ENCODE measurements around the gene CCNI. TPM values are rescaled to one million over a fixed set of nuclear protein-coding genes. Genes with fewer than 3 reads are reported as not detected.
A peak's percentile ranks its signal among the peaks of the same experiment; 100 is the strongest.

Gene CCNI
- total RNA-seq, 1 experiment from 2014 or later = 155 TPM

DNA sequence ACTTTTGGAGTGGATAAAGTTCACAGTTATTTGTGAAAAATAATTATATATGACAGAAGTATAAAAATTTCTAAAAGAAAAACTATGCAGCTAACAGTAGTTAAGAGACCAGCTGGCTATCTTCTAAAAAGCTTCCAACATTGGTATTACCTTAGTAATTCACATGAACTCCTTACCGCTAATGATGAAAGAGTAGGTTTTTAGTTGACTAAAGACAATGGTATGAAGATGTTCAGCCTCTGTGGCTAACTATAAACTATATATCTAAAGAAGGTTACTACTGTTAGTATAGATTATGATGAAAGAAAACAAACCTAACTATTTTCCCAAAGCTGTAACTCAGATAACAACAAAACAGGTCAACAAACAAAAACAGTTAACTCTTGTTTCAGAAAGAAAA lies 10.4 kb downstream of the CCNI start:
- Histone ChIP-seq H3K4me3 (no peak overlapping the region), H3K9me3 (ENCODE audit: insufficient read depth, low read depth) (no peaks in the 10 kb centered on the region), H3K79me2 (ENCODE audit: low read depth) (peaks cover 12% of the 10 kb centered on the region), H3F3A (ENCODE audit: insufficient read depth, low read depth) (no peaks in the 10 kb centered on the region), H3K9me2 (ENCODE audit: insufficient read depth) (no peaks in the 10 kb centered on the region), H3K4me1 (replicated peaks; ENCODE audit: insufficient read depth) (no peaks in the 10 kb centered on the region), H4K20me1 (ENCODE audit: insufficient read depth) (no peaks in the 10 kb centered on the region), H2AFZ (no peak overlapping the region), H3K4me2 (no peak overlapping the region), H3K27ac (no peak overlapping the region), H3K36me3 (ENCODE audit: low read depth) (no peaks in the 10 kb centered on the region), H3K27me3 (ENCODE audit: insufficient read depth, low read depth) (no peaks in the 10 kb centered on the region)
- intact Hi-C loops (cut with micrococcal nuclease; ENCODE audit: unreplicated experiment) = no loop called here
- ChIA-PET CTCF (no interaction called here), POLR2A (ENCODE audit: unreplicated experiment) (no interaction called here)
- no TSS peak for BruUV-seq (replicated peaks)
- TF ChIP-seq EZH2 (IDR thresholded peaks at IDR 0.05; ENCODE audit: low read depth) (no peak), CTCF (conservative IDR thresholded peaks at IDR 0.05) (no peak)
- no peak for DNase-seq

DNA sequence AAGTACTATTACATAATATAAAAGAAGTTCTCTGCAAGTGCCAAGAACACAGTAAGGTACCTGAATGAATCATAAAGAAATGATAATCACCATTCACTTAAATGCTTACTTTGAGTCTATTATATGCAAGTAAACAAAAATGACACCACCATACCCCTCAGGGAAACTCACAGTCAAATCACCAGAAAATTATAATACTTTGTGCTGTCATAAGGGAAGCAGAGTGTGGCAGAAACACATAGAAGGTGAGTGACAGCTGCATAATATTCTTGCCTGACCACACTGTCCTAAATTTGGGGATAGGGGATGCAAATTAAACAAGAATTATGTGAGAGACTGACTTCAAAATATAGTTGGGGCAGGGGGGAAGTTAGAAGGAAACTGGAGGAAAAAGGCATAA lies 12.9 kb downstream of the CCNI start:
- H3F3A ChIP-seq (ENCODE audit: insufficient read depth, low read depth) = no peaks in the 10 kb centered on the region
- H3K27ac ChIP-seq = no peak overlapping the region
- ChIA-PET CTCF (no interaction called here), POLR2A (ENCODE audit: unreplicated experiment) (no interaction called here)
- intact Hi-C loops (cut with micrococcal nuclease; ENCODE audit: unreplicated experiment) = no loop called here
- no peak overlapping the region for H3K4me2 ChIP-seq
- H3K4me1 ChIP-seq (replicated peaks; ENCODE audit: insufficient read depth) = no peaks in the 10 kb centered on the region
- H3K9me2 ChIP-seq (ENCODE audit: insufficient read depth) = no peaks in the 10 kb centered on the region
- no peaks in the 10 kb centered on the region for H3K79me2 ChIP-seq (ENCODE audit: low read depth)
- no peaks in the 10 kb centered on the region for H4K20me1 ChIP-seq (ENCODE audit: insufficient read depth)
- no peaks in the 10 kb centered on the region for H3K27me3 ChIP-seq (ENCODE audit: insufficient read depth, low read depth)
- H3K4me3 ChIP-seq = no peak overlapping the region
- no peaks in the 10 kb centered on the region for H3K9me3 ChIP-seq (ENCODE audit: insufficient read depth, low read depth)
- H3K36me3 ChIP-seq (ENCODE audit: low read depth) = no peaks in the 10 kb centered on the region
- TF ChIP-seq EZH2 (IDR thresholded peaks at IDR 0.05; ENCODE audit: low read depth) = no peak
- TF ChIP-seq CTCF (conservative IDR thresholded peaks at IDR 0.05) = no peak
- H2AFZ ChIP-seq = no peak overlapping the region
- no peak for DNase-seq
- BruUV-seq (replicated peaks) = no TSS peak

DNA sequence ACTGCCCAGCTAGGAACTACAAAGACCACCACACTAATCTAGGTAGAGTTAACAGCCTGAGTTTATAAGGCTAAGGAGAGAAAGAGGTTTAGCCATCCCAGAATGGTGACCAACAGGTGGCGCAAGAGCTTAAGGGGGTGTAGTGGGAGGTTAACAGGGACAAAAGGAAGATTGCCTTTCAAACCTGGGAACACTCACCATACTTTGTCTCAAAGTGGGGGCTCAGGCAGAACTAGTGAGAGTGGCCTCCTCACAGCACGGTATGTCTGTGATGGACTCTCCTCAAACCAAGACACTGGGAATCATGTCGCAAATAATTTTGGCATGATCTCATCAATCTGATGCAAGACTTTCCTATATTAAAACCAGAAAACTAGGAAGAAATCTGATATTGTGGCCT lies 23.4 kb downstream of the CCNI start:
- intact Hi-C loops (cut with micrococcal nuclease; ENCODE audit: unreplicated experiment) = no loop called here
- no peaks in the 10 kb centered on the region for H3K9me2 ChIP-seq (ENCODE audit: insufficient read depth)
- no TSS peak for BruUV-seq (replicated peaks)
- no peaks in the 10 kb centered on the region for H3K4me1 ChIP-seq (replicated peaks; ENCODE audit: insufficient read depth)
- H3K4me3 ChIP-seq = no peak overlapping the region
- no peaks in the 10 kb centered on the region for H4K20me1 ChIP-seq (ENCODE audit: insufficient read depth)
- TF ChIP-seq EZH2 (IDR thresholded peaks at IDR 0.05; ENCODE audit: low read depth) (no peak), CTCF (conservative IDR thresholded peaks at IDR 0.05) (peak; percentile 40; the same call in 1 of the 2 replicates)
- peak in 1 of 2 experiments; percentile 34 for DNase-seq
- no peak overlapping the region for H3K4me2 ChIP-seq
- H3F3A ChIP-seq (ENCODE audit: insufficient read depth, low read depth) = no peaks in the 10 kb centered on the region
- no peaks in the 10 kb centered on the region for H3K79me2 ChIP-seq (ENCODE audit: low read depth)
- no peak overlapping the region for H2AFZ ChIP-seq
- ChIA-PET POLR2A (ENCODE audit: unreplicated experiment) (no interaction called here), CTCF (interaction anchor here (0.9 kb wide), 1 partner anchor 9 kb away, joined by 4 read pairs; no protein-coding TSS in a partner anchor)
- no peaks in the 10 kb centered on the region for H3K36me3 ChIP-seq (ENCODE audit: low read depth)
- H3K27ac ChIP-seq = peak overlapping the region; percentile 34; the same call in 1 of the 2 replicates
- no peaks in the 10 kb centered on the region for H3K27me3 ChIP-seq (ENCODE audit: insufficient read depth, low read depth)
- H3K9me3 ChIP-seq (ENCODE audit: insufficient read depth, low read depth) = no peaks in the 10 kb centered on the region
